ENCODE results near the gene POLE4. TPM values are rescaled to one million over a fixed set of nuclear protein-coding genes. Genes with fewer than 3 reads are reported as not detected.

POLE4 gene
- total RNA-seq, 1 experiment from 2014 or later: 25.6 TPM

DNA sequence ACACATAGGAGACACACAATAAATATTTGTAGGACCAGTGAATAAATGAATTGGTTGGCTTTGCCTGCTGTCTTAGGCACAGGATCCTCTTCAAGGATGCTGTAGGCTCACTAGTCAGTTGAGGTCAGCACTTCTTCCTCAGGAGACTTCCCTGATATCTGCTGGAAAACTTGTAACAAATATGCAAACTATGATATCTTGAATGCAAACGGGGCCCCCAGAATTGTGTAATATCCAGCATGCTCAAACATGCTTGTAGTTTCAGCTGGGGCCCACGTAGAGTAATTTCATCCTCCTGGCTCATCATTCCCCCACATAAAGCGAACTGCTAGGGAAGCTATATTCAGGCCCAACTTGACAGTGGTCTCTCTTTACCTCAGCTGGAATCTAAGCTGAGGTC is 43.6 kb downstream of the POLE4 start:
- Histone ChIP-seq H3K9me2 (ENCODE audit: insufficient read depth) (no peaks in the 10 kb centered on the region), H2AFZ (ENCODE audit: low read depth, low read length, poor library complexity, severe bottlenecking) (no peak overlapping the region), H3K4me2 (ENCODE audit: low read length) (no peak overlapping the region), H3K79me2 (ENCODE audit: insufficient read depth, low read length) (no peaks in the 10 kb centered on the region), H3K27me3 (ENCODE audit: insufficient read depth, low read length) (no peaks in the 10 kb centered on the region), H3K9ac (ENCODE audit: low read length) (no peak overlapping the region), H3K27ac (ENCODE audit: low read depth, low read length) (no peak overlapping the region), H3K36me3 (ENCODE audit: control insufficient read depth in 1 of 2, insufficient read depth in 2 of 2, low read length in 2 of 2) (no peaks in the 10 kb centered on the region), H3K4me1 (ENCODE audit: control insufficient read depth in 1 of 2, insufficient read depth in 2 of 2, low read length in 2 of 2) (no peaks in the 10 kb centered on the region), H4K20me1 (ENCODE audit: insufficient read depth) (no peaks in the 10 kb centered on the region), H3K4me3 (replicated peaks in 1 of 2; ENCODE audit: low read depth in 1 of 2, low read length in 2 of 2) (no peak overlapping the region), H3K9me3 (ENCODE audit: control insufficient read depth in 1 of 2, insufficient read depth in 1 of 2, low read depth in 1 of 2, low read length in 2 of 2) (peaks cover 0 to 3% of the 10 kb centered on the region in 2 experiments; a peak in 1 of 4 replicates)
- ATAC-seq (no peak), DNase-seq (ENCODE audit: low read depth, low spot score) (no peak)
- TF ChIP-seq CBX3 (IDR thresholded peaks at IDR 0.05; ENCODE audit: low read depth) (no peak), ELF1 (IDR thresholded peaks at IDR 0.05; ENCODE audit: borderline replicate concordance, low read depth) (no peak), FOSL1 (IDR thresholded peaks at IDR 0.05; ENCODE audit: low read depth) (no peak), YY1 (IDR thresholded peaks at IDR 0.05; ENCODE audit: extremely low read depth, insufficient replicate concordance, low read depth, low read length) (no peak), POLR2A (IDR thresholded peaks at IDR 0.05; ENCODE audit: borderline replicate concordance, extremely low read depth, insufficient read depth, insufficient read length) (no peak), POLR2AphosphoS5 (IDR thresholded peaks at IDR 0.05; ENCODE audit: low read depth, low read length) (no peak), SP1 (IDR thresholded peaks at IDR 0.05; ENCODE audit: low read depth) (no peak), EGR1 (IDR thresholded peaks at IDR 0.05; ENCODE audit: low read depth) (no peak), JUND (IDR thresholded peaks at IDR 0.05) (no peak), SIN3A (IDR thresholded peaks at IDR 0.05; ENCODE audit: low read depth) (no peak), EZH2phosphoT487 (IDR thresholded peaks at IDR 0.05; ENCODE audit: borderline replicate concordance) (no peak)
- TF ChIP-seq, protein P1, sequence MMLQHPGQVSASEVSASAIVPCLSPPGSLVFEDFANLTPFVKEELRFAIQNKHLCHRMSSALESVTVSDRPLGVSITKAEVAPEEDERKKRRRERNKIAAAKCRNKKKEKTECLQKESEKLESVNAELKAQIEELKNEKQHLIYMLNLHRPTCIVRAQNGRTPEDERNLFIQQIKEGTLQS (IDR thresholded peaks at IDR 0.05): no peak
- TF ChIP-seq, protein P2, sequence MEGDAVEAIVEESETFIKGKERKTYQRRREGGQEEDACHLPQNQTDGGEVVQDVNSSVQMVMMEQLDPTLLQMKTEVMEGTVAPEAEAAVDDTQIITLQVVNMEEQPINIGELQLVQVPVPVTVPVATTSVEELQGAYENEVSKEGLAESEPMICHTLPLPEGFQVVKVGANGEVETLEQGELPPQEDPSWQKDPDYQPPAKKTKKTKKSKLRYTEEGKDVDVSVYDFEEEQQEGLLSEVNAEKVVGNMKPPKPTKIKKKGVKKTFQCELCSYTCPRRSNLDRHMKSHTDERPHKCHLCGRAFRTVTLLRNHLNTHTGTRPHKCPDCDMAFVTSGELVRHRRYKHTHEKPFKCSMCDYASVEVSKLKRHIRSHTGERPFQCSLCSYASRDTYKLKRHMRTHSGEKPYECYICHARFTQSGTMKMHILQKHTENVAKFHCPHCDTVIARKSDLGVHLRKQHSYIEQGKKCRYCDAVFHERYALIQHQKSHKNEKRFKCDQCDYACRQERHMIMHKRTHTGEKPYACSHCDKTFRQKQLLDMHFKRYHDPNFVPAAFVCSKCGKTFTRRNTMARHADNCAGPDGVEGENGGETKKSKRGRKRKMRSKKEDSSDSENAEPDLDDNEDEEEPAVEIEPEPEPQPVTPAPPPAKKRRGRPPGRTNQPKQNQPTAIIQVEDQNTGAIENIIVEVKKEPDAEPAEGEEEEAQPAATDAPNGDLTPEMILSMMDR (IDR thresholded peaks at IDR 0.05 in 2 of 3, conservative IDR thresholded peaks at IDR 0.05 in 1 of 3; ENCODE audit: borderline replicate concordance in 1 of 3, insufficient read depth in 1 of 3, low read depth in 2 of 3, low read length in 2 of 3): no peak
- ChIA-PET POLR2A (no interaction called here), CTCF (no interaction called here), RAD21 (ENCODE audit: low non-redundant PET in 1 of 2, low total read pairs in 2 of 2, uncharacterized antibody in 2 of 2, unreplicated experiment in 2 of 2) (no interaction called here)
- intact Hi-C loops (cut with micrococcal nuclease): no loop called here
- no TSS peak for BruUV-seq (replicated peaks)
